Glutamatergic neuron (in vitro differentiated cells): ENCODE results near the gene TIRAP. TPM values are rescaled to one million over a fixed set of nuclear protein-coding genes. Genes with fewer than 3 reads are reported as not detected.

Source experiments
- DNase-seq: peaks from one replicate; pipeline ENCODE4 v3.0.0; 2022
- H3K27ac Mint-ChIP-seq: one replicate; pipeline ENCODE4 v1.8.0; 2020; ENCODE audit warnings: mild to moderate bottlenecking, mixed read lengths, inconsistent platforms; ENCODE audit not compliant: unreplicated experiment
- H3K27me3 Mint-ChIP-seq: one replicate; pipeline ENCODE4 v1.8.0; 2020; ENCODE audit warnings: mild to moderate bottlenecking, moderate library complexity, mixed read lengths, inconsistent platforms; ENCODE audit not compliant: unreplicated experiment
- H3K36me3 Mint-ChIP-seq: one replicate; pipeline ENCODE4 v1.8.0; 2020; ENCODE audit warnings: mild to moderate bottlenecking, mixed read lengths, inconsistent platforms; ENCODE audit not compliant: unreplicated experiment
- H3K4me1 Mint-ChIP-seq: one replicate; pipeline ENCODE4 v1.8.0; 2020; ENCODE audit warnings: mild to moderate bottlenecking, low read depth, mixed read lengths, inconsistent platforms; ENCODE audit not compliant: unreplicated experiment
- H3K4me3 Mint-ChIP-seq: one replicate; pipeline ENCODE4 v1.8.0; 2020; ENCODE audit warnings: mild to moderate bottlenecking, mixed read lengths, inconsistent platforms; ENCODE audit not compliant: unreplicated experiment
- H3K9me3 Mint-ChIP-seq: one replicate; pipeline ENCODE4 v1.8.0; 2020; ENCODE audit warnings: mild to moderate bottlenecking, moderate library complexity, mixed read lengths, inconsistent platforms; ENCODE audit not compliant: unreplicated experiment
- CTCF ChIP-seq: fragments of 200-600 bp; sonication (generic); IDR thresholded peaks from one replicate; pipeline ENCODE4 v1.5.0; 2021; ENCODE audit not compliant: partially characterized antibody, unreplicated experiment
- total RNA-seq: library from RNA; stranded (reverse); fragmentation: NEBNext Ultra II Directional; extraction: Animal tissue kit (Norgen Biotek cat#: 25700); gene quantifications from one replicate; pipeline ENCODE4 v1.2.1, GENCODE V29; 2021; ENCODE audit not compliant: unreplicated experiment

TIRAP gene
- total RNA-seq, 1 donor from 2014 or later = 8.2 TPM

- TF ChIP-seq CTCF = no peak
- Mint-ChIP-seq H3K4me1 (peaks cover 23% of the 10 kb centered on the region), H3K27me3 (no peaks in the 10 kb centered on the region), H3K27ac (no peak overlapping the region), H3K9me3 (no peaks in the 10 kb centered on the region), H3K36me3 (peaks cover 4% of the 10 kb centered on the region), H3K4me3 (no peak overlapping the region)
- no peak for DNase-seq
These were observed 28.8 kb downstream of the TIRAP start for GRCh38 chr11:126311401-126312291.

GRCh38 chr11:126312961-126313360 lies 30.1 kb downstream of the TIRAP start:
- Mint-ChIP-seq H3K27me3 (no peaks in the 10 kb centered on the region), H3K4me3 (no peak overlapping the region), H3K27ac (no peak overlapping the region)

GRCh38 chr11:126313826-126314225 lies 30.9 kb downstream of the TIRAP start:
- peaks cover 17% of the 10 kb centered on the region for H3K4me1 Mint-ChIP-seq
- no peaks in the 10 kb centered on the region for H3K9me3 Mint-ChIP-seq
- H3K4me3 Mint-ChIP-seq = no peak overlapping the region
- no peak for TF ChIP-seq CTCF
- DNase-seq = no peak
- peaks cover 4% of the 10 kb centered on the region for H3K36me3 Mint-ChIP-seq
- H3K27me3 Mint-ChIP-seq = no peaks in the 10 kb centered on the region
- H3K27ac Mint-ChIP-seq = no peak overlapping the region

More at GRCh38 chr11:126312961-126313360, 30.1 kb downstream of the TIRAP start:
- TF ChIP-seq CTCF = no peak
- DNase-seq = no peak
- peaks cover 21% of the 10 kb centered on the region for H3K4me1 Mint-ChIP-seq
- H3K9me3 Mint-ChIP-seq = no peaks in the 10 kb centered on the region
- peaks cover 4% of the 10 kb centered on the region for H3K36me3 Mint-ChIP-seq

- no peaks in the 10 kb centered on the region for H3K9me3 Mint-ChIP-seq
- no peak overlapping the region for H3K4me3 Mint-ChIP-seq
- peaks cover 3% of the 10 kb centered on the region for H3K4me1 Mint-ChIP-seq
- H3K36me3 Mint-ChIP-seq = peaks cover 4% of the 10 kb centered on the region
- H3K27ac Mint-ChIP-seq = no peak overlapping the region
- no peak for DNase-seq
- no peak for TF ChIP-seq CTCF
- H3K27me3 Mint-ChIP-seq = no peaks in the 10 kb centered on the region
These were observed 34.5 kb downstream of the TIRAP start for GRCh38 chr11:126317432-126317755.
